Measurements from ENCODE around the gene RYR1.

Gene RYR1

GRCh38 chr19:38559428-38560401, 126.2 kb downstream of the RYR1 start:
- Histone ChIP-seq H3K4me3 (ENCODE audit: insufficient read depth, low read length, poor library complexity, severe bottlenecking) (no peak overlapping the region), H3K27ac (ENCODE audit: low read depth, low read length) (peak overlapping the region; percentile 67), H4K20me1 (ENCODE audit: low read depth, low read length) (no peaks in the 10 kb centered on the region), H3K9ac (ENCODE audit: low read length) (no peak overlapping the region), H3K9me3 (ENCODE audit: insufficient read depth, low read length) (no peaks in the 10 kb centered on the region), H3F3A (ENCODE audit: insufficient read depth) (0 out of 2 replicates have a peak, but pooled peaks cover 7% of the 10 kb centered on the region), H2AFZ (ENCODE audit: low read depth, low read length, severe bottlenecking) (peak overlapping the region; percentile 3), H3K27me3 (ENCODE audit: low read length) (no peaks in the 10 kb centered on the region), H3K79me2 (ENCODE audit: insufficient read depth, low read length) (no peaks in the 10 kb centered on the region), H3K4me2 (ENCODE audit: low read depth, low read length, poor library complexity, severe bottlenecking) (peak overlapping the region; percentile 39), H3K36me3 (ENCODE audit: low read length) (no peaks in the 10 kb centered on the region), H3K9me2 (replicated peaks; ENCODE audit: insufficient read depth, low read length) (no peaks in the 10 kb centered on the region)
- TF ChIP-seq, protein P1, sequence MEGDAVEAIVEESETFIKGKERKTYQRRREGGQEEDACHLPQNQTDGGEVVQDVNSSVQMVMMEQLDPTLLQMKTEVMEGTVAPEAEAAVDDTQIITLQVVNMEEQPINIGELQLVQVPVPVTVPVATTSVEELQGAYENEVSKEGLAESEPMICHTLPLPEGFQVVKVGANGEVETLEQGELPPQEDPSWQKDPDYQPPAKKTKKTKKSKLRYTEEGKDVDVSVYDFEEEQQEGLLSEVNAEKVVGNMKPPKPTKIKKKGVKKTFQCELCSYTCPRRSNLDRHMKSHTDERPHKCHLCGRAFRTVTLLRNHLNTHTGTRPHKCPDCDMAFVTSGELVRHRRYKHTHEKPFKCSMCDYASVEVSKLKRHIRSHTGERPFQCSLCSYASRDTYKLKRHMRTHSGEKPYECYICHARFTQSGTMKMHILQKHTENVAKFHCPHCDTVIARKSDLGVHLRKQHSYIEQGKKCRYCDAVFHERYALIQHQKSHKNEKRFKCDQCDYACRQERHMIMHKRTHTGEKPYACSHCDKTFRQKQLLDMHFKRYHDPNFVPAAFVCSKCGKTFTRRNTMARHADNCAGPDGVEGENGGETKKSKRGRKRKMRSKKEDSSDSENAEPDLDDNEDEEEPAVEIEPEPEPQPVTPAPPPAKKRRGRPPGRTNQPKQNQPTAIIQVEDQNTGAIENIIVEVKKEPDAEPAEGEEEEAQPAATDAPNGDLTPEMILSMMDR (IDR thresholded peaks at IDR 0.05; ENCODE audit: insufficient read depth, low read length, poor library complexity, severe bottlenecking) = no peak
- TF ChIP-seq EZH2phosphoT487 (conservative IDR thresholded peaks at IDR 0.05; ENCODE audit: low read length) = no peak

- Histone ChIP-seq H3K9me3 (ENCODE audit: insufficient read depth, low read length) (no peaks in the 10 kb centered on the region), H3K9ac (ENCODE audit: low read length) (no peak overlapping the region), H3K9me2 (replicated peaks; ENCODE audit: insufficient read depth, low read length) (no peaks in the 10 kb centered on the region), H3K4me3 (ENCODE audit: insufficient read depth, low read length, poor library complexity, severe bottlenecking) (no peak overlapping the region), H3F3A (ENCODE audit: insufficient read depth) (0 out of 2 replicates have a peak, but pooled peaks cover 7% of the 10 kb centered on the region), H3K4me2 (ENCODE audit: low read depth, low read length, poor library complexity, severe bottlenecking) (no peak overlapping the region), H3K27ac (ENCODE audit: low read depth, low read length) (no peak overlapping the region), H3K79me2 (ENCODE audit: insufficient read depth, low read length) (no peaks in the 10 kb centered on the region), H2AFZ (ENCODE audit: low read depth, low read length, severe bottlenecking) (no peak overlapping the region), H4K20me1 (ENCODE audit: low read depth, low read length) (no peaks in the 10 kb centered on the region), H3K36me3 (ENCODE audit: low read length) (no peaks in the 10 kb centered on the region), H3K27me3 (ENCODE audit: low read length) (no peaks in the 10 kb centered on the region)
- TF ChIP-seq, protein P1 (IDR thresholded peaks at IDR 0.05; ENCODE audit: insufficient read depth, low read length, poor library complexity, severe bottlenecking) = no peak
- TF ChIP-seq EZH2phosphoT487 (conservative IDR thresholded peaks at IDR 0.05; ENCODE audit: low read length) = no peak
Measured at GRCh38 chr19:38561053-38561606, 127.6 kb downstream of the RYR1 start.

GRCh38 chr19:38561658-38562057, 128.2 kb downstream of the RYR1 start:
- no peaks in the 10 kb centered on the region for H3K9me2 ChIP-seq (replicated peaks; ENCODE audit: insufficient read depth, low read length)

More at GRCh38 chr19:38561658-38562057, 128.2 kb downstream of the RYR1 start:
- Histone ChIP-seq H3K27ac (ENCODE audit: low read depth, low read length) (no peak overlapping the region), H4K20me1 (ENCODE audit: low read depth, low read length) (no peaks in the 10 kb centered on the region), H3K4me3 (ENCODE audit: insufficient read depth, low read length, poor library complexity, severe bottlenecking) (no peak overlapping the region), H2AFZ (ENCODE audit: low read depth, low read length, severe bottlenecking) (no peak overlapping the region), H3K4me2 (ENCODE audit: low read depth, low read length, poor library complexity, severe bottlenecking) (no peak overlapping the region), H3F3A (ENCODE audit: insufficient read depth) (0 out of 2 replicates have a peak, but pooled peaks cover 7% of the 10 kb centered on the region), H3K9me3 (ENCODE audit: insufficient read depth, low read length) (no peaks in the 10 kb centered on the region), H3K27me3 (ENCODE audit: low read length) (no peaks in the 10 kb centered on the region), H3K79me2 (ENCODE audit: insufficient read depth, low read length) (no peaks in the 10 kb centered on the region), H3K9ac (ENCODE audit: low read length) (no peak overlapping the region), H3K36me3 (ENCODE audit: low read length) (no peaks in the 10 kb centered on the region)
- TF ChIP-seq, protein P1 (IDR thresholded peaks at IDR 0.05; ENCODE audit: insufficient read depth, low read length, poor library complexity, severe bottlenecking) = no peak
- TF ChIP-seq EZH2phosphoT487 (conservative IDR thresholded peaks at IDR 0.05; ENCODE audit: low read length) = no peak

Data from SU-DHL-6 (cell line).